Heart left ventricle (tissue), 13 donors: Measurements from ENCODE around the gene NDUFAF8.

Source experiments
- CTCF ChIP-seq, 12 donors: fragments of 200-600 bp; sonication (generic) in 4 of 12; IDR thresholded peaks; one replicate each; pipeline versions ENCODE4 v1.5.0 to v1.8.0; 2018 to 2022; ENCODE audit warnings: antibody characterized with exemption in 12 of 12, mild to moderate bottlenecking in 5 of 12
- POLR2A ChIP-seq, 2 donors: fragments of 450-650 bp; IDR thresholded peaks; one replicate each; pipeline ENCODE4 v1.6.1; 2017; ENCODE audit warnings: antibody characterized with exemption in 2 of 2, mild to moderate bottlenecking in 2 of 2, moderate library complexity in 2 of 2
- donor health status: ischemic (EF 13 %, LVEDD 7.1; RV severe dilation, severe dysfunction).
- donor health status: DM: no; HTN: yes; CAD: no.
- donor health status: DM: no; HTN: no; CAD: no.
- donor health status: ischemic (EF 25% LVEDD 6.9; RV normal size, moderate dysfunction).
- donor health status: ischemic (EF 25% LVEDD 5.7; RV mildly dilated, moderate dysfunction).
- donor health status: ischemic (EF 35%, LVEDD 5.7; RV mildly dilated, moderate dysfunction).
- donor health status: nonischemic (EF 11% LVEDD 7.7; RV severe dilation, severe dysfunction).
- donor health status: DM: yes; HTN: yes; CAD: no.
- donor health status: PGD.
- donor health status: ischemic (EF 29% LVEDD 5.4; RV normal size, mild dysfunction).
- donor health status: nonischemic (EF 23%, LVEDD 6.1; RV moderate dilation, normal function).

- no peak for TF ChIP-seq CTCF (IDR thresholded peaks at IDR 0.05)
- no peak for TF ChIP-seq POLR2A (IDR thresholded peaks at IDR 0.05)
Observed at GRCh38 chr17:81229666-81229920, 9.5 kb upstream of the NDUFAF8 start.
